Measurements from ENCODE around the gene OR2T35.
"Not testable (repeated sequence)": the region's sequence is repeated elsewhere in the genome, so short reads cannot be mapped to it uniquely, and the experiment has no call there.

Gene OR2T35, protein sequence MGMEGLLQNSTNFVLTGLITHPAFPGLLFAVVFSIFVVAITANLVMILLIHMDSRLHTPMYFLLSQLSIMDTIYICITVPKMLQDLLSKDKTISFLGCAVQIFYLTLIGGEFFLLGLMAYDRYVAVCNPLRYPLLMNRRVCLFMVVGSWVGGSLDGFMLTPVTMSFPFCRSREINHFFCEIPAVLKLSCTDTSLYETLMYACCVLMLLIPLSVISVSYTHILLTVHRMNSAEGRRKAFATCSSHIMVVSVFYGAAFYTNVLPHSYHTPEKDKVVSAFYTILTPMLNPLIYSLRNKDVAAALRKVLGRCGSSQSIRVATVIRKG

DNA sequence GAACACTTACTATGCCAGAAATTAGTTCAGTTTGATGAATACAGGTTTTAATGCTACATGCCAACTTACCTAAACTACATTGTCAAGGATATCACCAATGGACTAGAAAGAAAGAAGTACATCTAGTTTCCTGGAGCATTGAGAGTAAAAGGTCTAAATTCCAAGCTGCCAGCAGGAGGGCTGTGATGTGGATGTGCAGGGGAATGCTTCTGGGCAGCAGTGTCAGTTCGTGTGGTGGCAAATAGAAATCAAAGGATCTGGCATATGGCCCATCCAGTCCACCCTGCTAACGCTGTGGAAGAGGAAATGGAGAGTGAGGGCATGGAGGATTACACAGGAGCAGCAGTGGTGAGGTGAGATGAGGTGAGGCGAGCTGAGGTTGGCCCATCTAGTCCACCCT, at the start of gene OR2T35:
Gene OR2T35, minus strand, starts transcription at position 101 of the 400 bp plus-strand sequence. CDS start 6,020 bp downstream, outside the sequence.
- DNase-seq, result not testable (repeated sequence)

DNA sequence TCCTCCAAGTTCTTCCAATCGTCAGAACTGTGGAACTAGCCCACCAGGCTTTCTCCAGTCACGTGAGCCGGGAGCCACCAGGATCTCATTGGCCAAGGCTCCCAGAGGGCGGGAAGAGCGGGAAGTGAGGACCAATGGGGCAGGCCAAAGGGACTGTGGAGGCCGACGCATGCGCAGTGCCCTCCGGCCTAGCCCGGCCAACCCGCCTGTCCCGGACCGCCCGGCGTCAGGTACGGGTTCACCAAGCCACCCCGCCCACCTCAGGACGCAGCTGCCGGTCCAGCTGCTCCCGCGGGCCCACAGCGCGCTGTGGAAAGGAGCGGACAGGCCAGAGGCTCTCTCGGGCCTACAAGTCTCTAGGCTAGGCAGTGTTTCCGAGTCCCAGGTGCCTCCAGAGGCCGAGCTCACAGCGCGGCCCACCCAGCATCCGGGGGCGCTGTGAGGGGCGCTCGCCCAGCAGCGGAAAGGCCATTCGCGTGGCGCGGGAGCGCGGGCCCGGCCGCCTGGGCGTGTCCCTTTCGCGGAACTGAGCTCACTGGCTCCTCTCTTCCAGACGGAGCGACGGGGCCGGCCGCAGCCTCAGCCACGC, 46.6 kb upstream of the OR2T35 start:
- DNase-seq, result no peak

DNA sequence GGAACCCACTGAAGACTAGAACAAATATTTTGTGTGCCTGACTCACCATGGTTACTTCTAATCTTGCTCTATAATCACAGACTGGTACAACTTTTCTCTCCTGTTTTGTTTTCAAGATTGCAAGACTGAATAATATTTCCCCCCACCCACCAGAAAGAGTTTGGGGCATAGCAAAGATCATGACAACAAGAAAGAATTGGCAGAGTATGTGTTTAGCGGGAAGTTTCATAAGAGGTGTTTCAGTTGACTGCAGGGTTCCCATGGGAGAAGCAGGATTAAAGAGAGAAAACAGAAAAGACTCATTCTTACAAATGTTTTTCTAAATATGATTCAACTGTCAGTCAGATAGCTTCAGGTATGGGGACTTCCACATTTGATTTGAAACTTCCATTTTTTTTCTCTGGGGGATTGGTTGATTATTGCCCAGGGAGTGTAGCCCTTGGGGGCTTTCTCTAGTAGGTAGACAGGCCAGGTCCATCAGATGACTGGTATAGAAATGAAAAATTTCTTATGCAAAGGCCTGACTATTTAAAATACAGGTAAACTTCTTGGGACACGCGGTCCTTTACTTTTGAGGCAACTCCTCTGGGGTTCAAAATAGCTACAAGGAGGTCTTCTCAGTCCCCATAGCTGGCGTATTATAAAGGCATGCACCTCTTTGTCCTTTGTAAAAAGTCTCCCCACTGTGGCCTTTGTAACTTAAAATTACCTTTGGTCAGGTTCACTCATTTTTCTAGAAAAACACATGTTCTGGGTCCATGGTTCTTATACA, 43.6 kb upstream of the OR2T35 start:
- DNase-seq, result no peak

DNA sequence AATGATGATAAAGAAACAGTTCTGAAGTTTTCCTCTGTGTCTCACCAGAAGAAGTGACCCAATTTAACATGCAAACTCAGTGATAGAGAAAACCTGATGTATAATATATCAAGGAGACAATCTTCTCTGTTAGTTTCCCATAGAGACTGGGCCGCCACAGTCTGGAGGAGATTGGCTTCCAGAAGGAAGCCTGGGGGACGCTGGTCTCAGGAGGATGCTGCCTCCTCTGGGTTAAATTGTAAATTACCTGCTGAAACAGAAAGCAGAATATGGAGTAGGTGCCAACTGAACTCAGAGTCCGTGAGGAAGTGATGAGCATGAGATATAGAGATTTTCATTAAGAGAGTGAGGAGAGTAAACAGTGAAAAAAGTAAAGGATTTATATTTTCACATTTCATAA, 41.7 kb upstream of the OR2T35 start:
- DNase-seq, result no peak

DNA sequence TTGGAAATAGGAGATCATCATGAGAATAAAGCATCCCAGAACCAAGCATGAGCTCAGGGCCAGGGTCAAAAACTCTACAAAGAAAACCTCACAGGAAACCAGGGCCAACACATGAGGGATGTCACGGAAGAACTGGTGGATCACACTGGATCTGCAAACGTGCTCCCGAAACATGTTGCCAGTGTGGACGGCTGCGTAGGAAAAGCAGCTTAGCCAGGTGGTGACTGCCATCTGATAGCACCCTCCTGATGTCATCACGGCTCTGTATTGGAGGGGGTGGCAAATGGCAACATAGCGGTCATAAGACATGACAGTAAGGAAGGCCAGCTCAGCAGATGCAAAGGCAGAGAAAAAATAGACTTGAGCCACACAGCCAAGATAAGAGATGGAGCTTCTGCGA, 36.6 kb upstream of the OR2T35 start:
- DNase-seq, result no peak

DNA sequence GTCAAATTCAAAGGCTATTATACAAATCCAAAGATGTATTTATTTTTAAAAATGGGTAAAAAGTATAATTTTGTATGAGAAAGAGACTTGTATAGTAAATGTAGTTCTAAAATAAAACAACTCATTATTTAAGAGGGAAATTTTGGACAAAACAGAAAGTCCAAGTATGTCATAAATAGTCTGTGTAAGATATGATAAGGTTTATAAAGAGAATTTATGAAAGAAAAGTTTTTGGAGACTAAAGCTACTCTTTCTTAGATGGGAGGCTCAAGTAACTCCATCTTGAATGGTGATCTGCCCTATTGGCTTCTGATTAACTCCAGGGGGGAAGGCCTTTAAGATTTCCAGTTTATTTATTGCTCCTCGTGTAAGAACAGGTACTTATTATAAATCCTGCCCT, 24.9 kb upstream of the OR2T35 start:
- DNase-seq, result peak in 1 of 2 experiments; percentile 34

DNA sequence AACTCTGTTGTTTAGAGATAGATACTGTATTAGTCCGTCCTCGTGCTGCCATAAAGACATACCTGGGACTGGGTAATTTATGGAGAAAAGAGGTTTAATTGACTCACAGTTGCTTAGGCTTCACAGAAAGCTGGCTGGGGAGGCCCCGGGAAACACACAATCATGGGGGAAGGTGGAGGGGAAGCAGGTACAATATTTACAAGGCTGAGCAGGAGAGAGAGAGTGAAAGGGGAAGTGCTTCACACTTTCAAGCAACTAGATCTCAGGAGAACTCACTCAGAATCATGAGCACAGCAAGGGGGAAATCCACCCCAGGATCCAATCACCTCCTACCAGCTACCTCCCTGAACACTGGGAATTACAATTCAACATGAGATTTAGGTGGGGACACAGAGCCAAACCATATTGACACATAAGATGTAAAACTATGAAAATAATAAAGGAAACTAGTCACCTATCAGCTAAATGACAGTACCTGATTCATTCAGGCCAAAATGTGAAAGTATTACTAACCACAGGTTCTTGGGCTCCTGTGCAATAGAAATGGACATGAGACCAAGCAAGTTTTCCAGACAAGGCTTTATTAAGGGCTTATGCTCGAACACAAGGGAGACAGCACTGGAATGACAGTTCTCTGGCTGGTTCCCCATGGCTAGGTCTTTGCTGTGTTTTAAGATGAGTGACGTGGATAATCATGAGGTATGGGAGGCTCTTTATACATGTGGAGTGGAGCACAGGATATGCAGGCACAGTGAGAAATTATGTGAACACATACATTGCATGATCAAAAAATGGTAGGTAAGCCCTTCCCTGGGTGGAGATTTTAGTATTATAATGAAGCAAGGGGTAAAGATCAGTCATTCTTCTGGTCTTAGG, 18.6 kb upstream of the OR2T35 start:
- not testable (repeated sequence) for DNase-seq

DNA sequence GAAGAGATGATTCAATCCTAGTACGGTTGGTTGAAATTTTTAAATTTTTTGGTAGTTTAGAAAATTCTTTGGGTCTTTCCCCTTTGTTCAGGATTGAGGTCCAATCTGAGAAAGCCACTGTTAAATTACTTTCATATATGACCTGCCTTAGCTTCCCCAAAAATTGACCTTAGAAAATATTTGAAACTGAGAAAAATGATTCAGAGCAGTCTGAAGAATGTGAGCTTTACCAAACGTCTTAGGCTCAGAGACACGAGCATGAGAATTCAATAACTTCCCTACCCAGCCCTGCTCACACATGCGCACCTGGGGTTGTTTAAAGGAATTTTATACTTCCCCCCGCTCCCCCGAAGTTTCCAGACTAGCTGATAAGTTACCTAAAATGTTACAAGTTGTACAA, 11.7 kb upstream of the OR2T35 start:
- not testable (repeated sequence) for DNase-seq

DNA sequence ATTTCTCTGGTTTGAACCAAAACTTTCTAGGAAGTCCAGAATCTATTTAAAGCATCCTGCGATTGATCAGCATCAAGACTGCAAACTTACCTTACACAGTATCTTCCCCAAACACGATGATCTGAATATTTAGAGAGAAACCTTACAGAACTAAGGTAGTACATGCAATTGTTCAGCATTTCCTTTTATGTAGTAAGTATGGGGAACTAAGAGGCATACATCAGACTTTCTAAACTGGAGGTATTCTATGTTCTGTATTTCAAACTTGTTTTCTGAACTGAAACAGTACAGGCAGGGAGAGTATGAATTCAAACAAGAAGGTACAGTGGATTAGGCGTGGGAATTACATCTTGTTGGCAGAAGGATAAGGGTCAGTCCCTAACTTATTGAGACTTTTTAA, 10.3 kb upstream of the OR2T35 start, which contains the start of gene OR2T27:
Gene OR2T27, minus strand, starts transcription at position 175 of the 400 bp plus-strand sequence. CDS start 4,644 bp downstream, outside the sequence.
- DNase-seq, result not testable (repeated sequence)

DNA sequence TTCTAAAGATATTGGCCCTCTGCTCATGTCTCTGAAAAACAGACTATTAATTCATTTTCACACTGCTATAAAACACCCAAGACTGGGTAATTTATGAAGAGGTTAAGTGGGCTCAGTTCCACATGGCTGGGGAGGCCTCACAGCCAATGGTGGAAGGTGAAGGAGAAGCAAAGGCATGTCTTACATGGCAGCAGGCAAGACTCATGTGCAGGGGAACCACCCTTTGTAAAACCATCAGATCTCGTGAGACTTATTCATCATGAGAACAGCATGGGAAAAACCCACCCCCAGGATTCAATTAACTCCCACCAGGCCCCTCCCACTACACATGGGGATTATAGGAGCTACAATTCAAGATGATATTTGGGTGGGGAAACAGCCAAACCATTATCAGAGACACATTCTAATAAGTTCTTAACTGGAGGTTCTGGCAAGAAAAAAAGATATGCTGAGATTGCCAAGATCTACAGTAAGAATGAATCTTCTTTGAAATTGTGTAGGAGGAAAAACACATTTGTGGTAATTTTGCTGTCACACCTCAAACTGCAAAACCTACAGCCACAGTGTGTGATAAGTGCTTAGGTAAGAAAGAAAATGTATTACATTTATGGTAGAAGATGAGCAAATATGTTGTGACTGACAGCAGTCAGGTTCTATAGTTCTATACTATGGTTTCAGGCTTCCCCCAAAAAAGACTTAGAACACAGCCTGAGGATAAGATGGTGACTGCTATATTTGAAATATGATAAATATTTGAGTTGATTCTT, 3.9 kb upstream of the OR2T35 start:
- not testable (repeated sequence) for DNase-seq

DNA sequence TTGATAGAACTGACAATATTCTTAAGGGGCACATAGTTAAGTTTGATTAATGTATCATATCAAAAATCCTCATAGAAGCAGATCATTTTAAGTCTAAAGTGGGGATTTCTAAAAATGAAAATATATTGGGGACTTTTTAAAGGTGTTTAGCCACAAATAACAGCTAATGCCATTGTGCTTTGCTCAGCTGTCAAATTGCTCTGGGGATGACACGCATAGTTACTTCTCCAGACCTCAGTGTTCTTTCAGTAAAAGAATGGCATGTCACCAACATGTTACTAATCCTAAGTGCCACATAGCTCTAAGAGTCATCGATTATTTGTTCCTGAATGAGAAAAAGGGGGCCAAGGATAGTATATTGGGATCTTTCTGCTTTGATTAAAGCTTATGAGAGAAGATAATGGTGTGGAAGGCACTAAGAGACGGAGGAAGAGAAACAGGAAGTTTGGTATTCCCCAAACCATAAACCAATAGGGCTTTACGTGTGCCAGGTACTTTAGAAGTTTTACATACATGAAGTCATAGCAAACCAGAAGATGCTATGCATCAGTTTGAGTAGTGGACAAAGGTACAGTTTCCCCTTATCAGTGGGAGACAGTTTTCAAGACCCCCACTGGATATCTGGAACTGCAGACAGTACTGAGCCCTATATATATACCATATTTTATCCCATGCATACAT, 2.0 kb downstream of the OR2T35 start:
- not testable (repeated sequence) for DNase-seq

DNA sequence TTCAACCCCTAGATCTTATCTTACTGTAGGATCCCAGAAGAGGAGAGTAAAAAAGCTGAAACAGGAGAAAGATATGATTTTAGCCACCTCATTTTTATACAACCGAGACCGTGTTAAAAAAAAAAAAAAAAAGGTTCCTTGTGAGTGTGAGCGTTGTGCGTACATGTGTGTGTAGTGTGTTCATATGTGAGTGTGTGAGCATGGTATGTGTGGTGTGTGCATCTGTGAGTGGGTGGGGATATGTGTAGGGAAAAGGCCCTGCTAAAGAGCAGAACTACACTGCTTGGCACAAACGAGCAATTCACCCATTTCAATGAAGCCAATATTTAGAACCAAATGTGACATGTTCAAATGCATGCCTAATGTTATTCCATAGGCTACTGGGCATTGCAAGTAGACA, 3.5 kb downstream of the OR2T35 start:
- not testable (repeated sequence) for DNase-seq

DNA sequence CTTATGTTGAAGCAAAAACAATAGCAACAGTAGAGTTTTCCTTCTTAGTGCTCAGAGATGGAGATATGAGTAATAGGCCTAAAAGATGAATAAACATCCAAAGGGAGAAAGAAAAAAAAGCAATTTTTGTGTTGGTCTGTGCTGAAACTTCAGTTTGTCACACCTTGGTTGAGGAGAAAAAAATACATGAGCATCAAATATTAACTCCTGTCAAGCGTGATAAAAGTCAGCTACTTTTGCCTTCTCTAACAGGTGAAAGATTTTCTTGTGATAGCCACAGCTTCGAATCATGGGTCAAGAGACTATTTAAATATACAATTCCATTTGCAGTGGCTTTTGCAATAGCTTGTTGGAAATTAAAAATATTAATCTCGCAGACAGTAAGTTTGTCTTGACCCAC, 4.2 kb downstream of the OR2T35 start:
- not testable (repeated sequence) for DNase-seq

DNA sequence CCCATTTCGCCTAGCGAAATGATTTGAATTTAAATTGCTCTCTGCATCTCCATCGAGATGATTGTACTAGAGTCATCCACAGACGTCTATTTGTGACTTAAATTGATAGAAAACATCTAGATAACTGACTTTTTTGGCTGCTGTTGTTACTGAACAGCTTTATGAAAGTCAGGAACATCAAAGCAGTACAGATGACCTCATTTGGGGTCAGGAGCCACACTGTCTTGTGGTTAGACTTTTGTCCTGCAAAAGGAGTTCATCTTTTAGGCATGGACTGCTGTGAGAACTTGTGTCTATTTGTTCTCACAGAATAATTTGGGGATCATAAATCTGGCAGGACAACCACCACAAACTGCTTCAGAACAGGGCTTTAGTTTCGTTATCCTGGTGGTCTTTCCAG, 5.4 kb downstream of the OR2T35 start:
- not testable (repeated sequence) for DNase-seq

DNA sequence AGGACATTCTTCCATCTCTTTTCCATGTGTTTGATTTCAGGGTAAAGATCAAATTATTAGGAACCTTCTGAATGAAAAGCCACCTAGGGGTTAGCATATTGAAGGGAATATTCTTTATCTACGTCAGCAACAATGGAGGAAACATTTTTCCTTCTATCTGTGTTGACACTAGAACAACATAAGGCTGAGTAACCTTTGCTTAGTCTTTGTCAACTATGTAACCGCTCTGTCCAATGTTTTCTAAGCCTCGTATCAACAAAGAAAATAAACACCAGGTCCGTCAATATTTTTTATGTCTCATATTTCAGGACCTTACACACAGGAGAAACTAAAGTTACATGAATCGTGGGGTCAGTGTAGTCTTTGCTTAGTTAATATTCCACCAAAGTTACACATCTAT, 8.5 kb downstream of the OR2T35 start:
- DNase-seq, result not testable (repeated sequence)

DNA sequence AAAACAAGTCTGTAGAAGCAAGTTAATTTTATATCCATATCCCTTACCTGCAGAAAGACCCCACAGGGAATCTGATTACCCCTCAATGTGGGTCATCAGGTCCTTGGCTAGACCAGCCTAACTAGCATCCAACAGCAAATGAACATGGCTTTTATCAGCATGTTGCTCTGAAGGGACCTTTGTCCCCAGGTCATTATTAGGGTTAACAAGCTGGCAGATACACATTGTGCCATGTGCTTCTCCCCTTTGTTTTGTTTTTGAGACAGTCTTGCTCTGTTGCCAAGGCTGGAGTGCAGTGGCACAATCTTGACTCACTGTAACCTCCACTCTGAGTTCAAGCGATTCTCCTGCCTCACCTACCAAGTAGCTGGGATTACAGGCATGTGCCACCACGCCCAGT, 10.1 kb downstream of the OR2T35 start, which contains the start of gene OR2T11:
Gene OR2T11, minus strand, starts transcription at position 101 of the 400 bp plus-strand sequence. CDS start 7,963 bp downstream, outside the sequence.
- not testable (repeated sequence) for DNase-seq

DNA sequence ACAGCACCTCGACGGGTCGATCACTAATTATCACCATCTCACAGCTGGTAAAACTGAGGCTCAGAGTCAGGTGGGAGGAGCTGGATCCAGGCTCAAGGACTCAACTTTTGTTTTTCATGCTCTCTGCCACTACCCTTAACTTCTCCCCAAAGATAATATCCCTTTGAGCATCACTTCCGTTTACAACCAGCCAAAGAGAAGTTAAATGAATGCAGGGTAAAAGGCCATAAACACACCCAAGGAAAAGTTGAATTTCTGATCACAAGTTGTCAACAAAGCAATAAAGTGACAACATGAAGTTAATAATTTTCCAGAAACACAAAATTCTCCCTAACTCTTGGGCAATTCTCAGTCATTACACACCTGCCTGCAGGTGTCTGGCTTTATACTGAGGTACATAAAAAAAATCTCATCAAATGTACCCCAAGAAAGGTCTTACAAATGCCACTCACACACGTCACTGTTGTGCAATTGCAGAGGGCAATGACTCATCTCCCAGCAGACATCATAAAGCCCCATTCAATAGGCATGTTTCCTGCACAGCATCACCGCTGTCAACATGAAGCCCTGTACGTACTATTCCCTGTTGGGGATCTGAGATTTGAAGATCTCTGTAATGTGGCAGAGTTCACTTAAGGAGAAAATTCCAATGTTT, 13.6 kb downstream of the OR2T35 start:
- no peak for DNase-seq

DNA sequence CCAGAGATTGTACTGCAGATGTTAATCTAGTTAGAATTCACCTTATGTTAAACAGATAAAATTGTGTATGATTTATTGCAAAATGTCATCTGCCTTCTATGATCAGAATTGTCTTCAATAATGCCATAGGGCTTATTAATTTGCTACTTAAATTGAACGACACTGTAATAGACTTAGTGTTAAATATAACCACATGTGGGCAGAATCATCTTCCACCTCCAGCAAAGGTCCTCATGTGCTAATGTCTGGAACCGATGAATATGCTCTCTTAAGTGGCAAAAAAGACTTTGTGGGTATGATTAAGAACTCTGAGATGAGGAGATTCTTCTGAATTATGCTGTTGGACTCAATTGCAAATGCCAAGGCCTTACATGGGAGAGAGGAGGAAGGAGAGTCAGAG, 14.5 kb downstream of the OR2T35 start:
- DNase-seq, result no peak

DNA sequence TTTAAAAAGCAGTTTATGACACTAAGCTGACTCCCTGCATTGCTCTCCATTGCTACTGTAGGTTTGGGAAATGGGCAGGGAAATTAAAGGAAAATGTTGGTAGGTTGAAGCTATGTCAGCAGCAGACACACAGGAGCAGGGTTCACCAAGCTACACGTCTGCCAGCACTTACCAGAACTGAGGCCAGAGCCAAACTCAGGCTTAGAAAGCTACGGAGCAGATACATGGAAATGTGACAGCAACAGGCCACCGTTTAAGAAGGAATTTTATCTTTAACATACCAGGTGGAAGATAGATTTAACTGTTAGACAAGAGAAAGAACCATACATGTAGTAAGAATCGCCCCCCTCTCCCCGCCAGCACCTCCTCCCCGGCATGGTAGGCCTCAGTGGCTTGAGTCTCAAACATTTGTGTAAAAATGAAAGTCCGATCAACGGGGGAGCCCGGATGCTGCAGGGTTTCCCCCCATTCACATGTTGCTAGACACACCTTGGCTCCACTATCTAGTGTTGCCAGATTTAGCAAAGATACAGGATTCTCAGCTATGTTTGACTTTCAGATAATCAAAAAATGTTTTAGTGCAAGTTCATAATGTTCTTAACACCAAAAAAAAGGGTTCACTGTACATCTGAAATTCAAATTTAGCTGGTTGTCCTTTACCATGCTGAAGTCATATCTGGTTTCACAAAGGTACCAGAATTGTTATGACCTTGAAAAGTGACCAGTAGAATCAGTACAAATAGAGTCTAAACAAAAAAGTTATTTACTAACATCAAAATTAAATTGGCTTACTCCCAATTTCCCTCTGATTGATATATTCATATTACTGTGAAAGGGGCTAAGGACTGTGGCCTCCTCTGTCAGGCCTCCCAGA, 16.9 kb downstream of the OR2T35 start:
- DNase-seq, result no peak

Measured in SW 1271 (cell line).